Osteocyte (in vitro differentiated cells): Measurements from ENCODE around the gene DAPL1. TPM values are rescaled to one million over a fixed set of nuclear protein-coding genes. Genes with fewer than 3 reads are reported as not detected.

Experiments used
- DNase-seq: peaks from one replicate; pipeline ENCODE4 v3.0.0; 2021; ENCODE audit warnings: mixed read lengths; ENCODE audit not compliant: unreplicated experiment; ENCODE audit errors: extremely low spot score
- H3K27ac Mint-ChIP-seq: one replicate; pipeline ENCODE4 v1.8.0; 2021; ENCODE audit warnings: mild to moderate bottlenecking, mixed read lengths; ENCODE audit not compliant: unreplicated experiment
- H3K27me3 Mint-ChIP-seq: one replicate; pipeline ENCODE4 v1.8.0; 2021; ENCODE audit warnings: mixed read lengths; ENCODE audit not compliant: unreplicated experiment
- H3K36me3 Mint-ChIP-seq: one replicate; pipeline ENCODE4 v1.8.0; 2021; ENCODE audit warnings: mixed read lengths; ENCODE audit not compliant: unreplicated experiment
- H3K4me1 Mint-ChIP-seq: one replicate; pipeline ENCODE4 v1.8.0; 2021; ENCODE audit warnings: mixed read lengths; ENCODE audit not compliant: unreplicated experiment
- H3K4me3 Mint-ChIP-seq: one replicate; pipeline ENCODE4 v1.8.0; 2021; ENCODE audit warnings: mild to moderate bottlenecking, moderate library complexity, mixed read lengths; ENCODE audit not compliant: unreplicated experiment
- H3K9me3 Mint-ChIP-seq: one replicate; pipeline ENCODE4 v1.8.0; 2021; ENCODE audit warnings: mixed read lengths; ENCODE audit not compliant: unreplicated experiment
- CTCF ChIP-seq: fragments of 200-600 bp; sonication (generic); IDR thresholded peaks from 2 replicates; pipeline ENCODE4 v1.5.0; 2021; ENCODE audit warnings: antibody characterized with exemption, mild to moderate bottlenecking, moderate library complexity
- total RNA-seq: library from RNA; stranded (reverse); gene quantifications from 2 replicates; pipeline ENCODE4 v1.2.1, GENCODE V29; 2021

DAPL1 gene
- total RNA-seq, 1 donor from 2014 or later = not detected

- Mint-ChIP-seq H3K4me3 (no peak overlapping the region), H3K4me1 (peaks cover 40% of the 10 kb centered on the region), H3K27ac (no peak overlapping the region), H3K9me3 (no peaks in the 10 kb centered on the region), H3K36me3 (no peaks in the 10 kb centered on the region), H3K27me3 (no peaks in the 10 kb centered on the region)
- TF ChIP-seq CTCF = no peak
- DNase-seq = no peak
Observed at GRCh38 chr2:158830201-158830600, 35.1 kb downstream of the DAPL1 start.

GRCh38 chr2:158835431-158835830, 40.3 kb downstream of the DAPL1 start:
- H3K4me1 Mint-ChIP-seq = peaks cover 10% of the 10 kb centered on the region
- no peak overlapping the region for H3K27ac Mint-ChIP-seq
- DNase-seq = no peak

GRCh38 chr2:158837645-158838044, 42.5 kb downstream of the DAPL1 start:
- no peak for DNase-seq
- H3K36me3 Mint-ChIP-seq = no peaks in the 10 kb centered on the region
- H3K4me3 Mint-ChIP-seq = no peak overlapping the region
- no peak for TF ChIP-seq CTCF
- no peaks in the 10 kb centered on the region for H3K9me3 Mint-ChIP-seq
- no peak overlapping the region for H3K27ac Mint-ChIP-seq
- no peaks in the 10 kb centered on the region for H3K27me3 Mint-ChIP-seq
- peaks cover 26% of the 10 kb centered on the region for H3K4me1 Mint-ChIP-seq

More at GRCh38 chr2:158835431-158835830, 40.3 kb downstream of the DAPL1 start:
- Mint-ChIP-seq H3K4me3 (no peak overlapping the region), H3K27me3 (no peaks in the 10 kb centered on the region), H3K9me3 (no peaks in the 10 kb centered on the region), H3K36me3 (no peaks in the 10 kb centered on the region)
- no peak for TF ChIP-seq CTCF

GRCh38 chr2:158841850-158842249, 46.7 kb downstream of the DAPL1 start:
- Mint-ChIP-seq H3K27me3 (no peaks in the 10 kb centered on the region), H3K9me3 (no peaks in the 10 kb centered on the region), H3K27ac (peak overlapping the region; percentile 82), H3K36me3 (no peaks in the 10 kb centered on the region), H3K4me1 (peaks cover 53% of the 10 kb centered on the region), H3K4me3 (no peak overlapping the region)
- no peak for TF ChIP-seq CTCF
- DNase-seq = no peak

GRCh38 chr2:158845444-158845843, 50.3 kb downstream of the DAPL1 start:
- no peak overlapping the region for H3K4me3 Mint-ChIP-seq
- no peaks in the 10 kb centered on the region for H3K9me3 Mint-ChIP-seq
- H3K27me3 Mint-ChIP-seq = no peaks in the 10 kb centered on the region
- peaks cover 61% of the 10 kb centered on the region for H3K4me1 Mint-ChIP-seq
- H3K36me3 Mint-ChIP-seq = no peaks in the 10 kb centered on the region
- H3K27ac Mint-ChIP-seq = peak overlapping the region; percentile 48
- no peak for TF ChIP-seq CTCF
- no peak for DNase-seq
